Activated CD4-positive, alpha-beta T cell treated with anti-CD3 and anti-CD28 coated beads, Interleukin-2, amount 50 U/mL, for 24 hours (primary cell): Measurements from ENCODE around the gene PRSS57.
A peak's percentile ranks its signal among the peaks of the same experiment; 100 is the strongest.
"Not testable (repeated sequence)": the region's sequence is repeated elsewhere in the genome, so short reads cannot be mapped to it uniquely, and the experiment has no call there.

ENCODE experiments used
- DNase-seq, 2 donors: peaks; one replicate each; pipeline ENCODE4 v3.0.0-alpha.2; 2020; ENCODE audit warnings: low read depth in 1 of 2, low spot score in 1 of 2

PRSS57 gene

DNA sequence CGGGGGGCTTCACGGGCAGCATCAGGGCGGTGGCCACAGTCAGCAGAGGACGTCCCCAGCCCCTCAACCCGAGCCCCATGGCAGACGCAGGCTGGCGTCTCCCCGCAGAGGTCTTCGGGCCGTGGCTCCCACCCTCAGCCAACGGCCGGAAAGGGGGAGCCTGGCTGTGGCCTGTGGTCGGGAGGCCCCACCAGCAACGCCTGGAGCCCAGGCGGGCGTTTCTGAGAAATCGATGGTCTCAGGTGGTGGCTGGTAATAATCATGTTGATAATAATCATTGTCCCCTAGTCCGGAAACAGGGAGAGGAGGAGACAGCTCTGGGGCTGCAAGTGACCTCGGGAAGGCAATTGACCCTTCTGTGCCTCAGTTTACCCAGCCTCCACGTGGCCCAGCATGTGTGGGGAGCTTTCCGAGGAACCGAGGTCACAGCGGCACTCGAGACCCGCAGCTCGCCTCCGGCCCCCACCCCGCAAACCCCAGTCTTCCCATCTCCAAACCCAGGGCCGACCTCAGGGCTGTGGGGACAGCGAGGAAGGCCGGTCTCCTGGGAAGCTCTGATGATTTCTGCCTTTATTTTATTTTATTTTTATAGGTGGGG lies at the start of gene PRSS57:
TSS of gene PRSS57 (minus strand) at position 101 of the 598 bp plus-strand sequence. CDS start at position 79, 22 bp downstream.
- DNase-seq: no peak

DNA sequence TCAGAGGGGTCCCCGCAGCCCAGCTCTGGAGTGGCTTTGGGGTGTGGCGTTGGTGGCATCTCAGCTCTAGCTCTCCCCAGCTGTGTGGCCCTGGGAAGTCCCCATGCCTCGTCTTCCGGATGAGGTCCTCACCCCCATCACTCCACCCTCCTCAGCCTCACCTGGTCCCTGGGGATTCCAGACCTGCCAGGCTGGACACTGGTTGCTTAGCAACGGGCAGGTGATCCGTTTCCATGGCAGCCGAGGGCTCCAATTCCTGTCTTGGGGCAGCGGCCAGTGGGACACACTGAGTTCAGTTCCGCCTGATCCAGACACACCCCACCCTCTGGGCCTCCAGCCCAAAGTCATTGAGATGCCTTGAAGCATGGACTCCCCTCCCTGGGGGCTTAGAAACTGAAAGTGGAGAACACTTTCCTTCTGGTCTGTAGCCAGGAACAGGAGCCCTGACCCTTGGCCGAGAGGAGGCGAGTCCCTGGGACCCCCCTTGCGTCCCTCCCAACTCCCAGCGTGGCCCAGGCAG lies 48.0 kb upstream of the PRSS57 start:
- no peak for DNase-seq

DNA sequence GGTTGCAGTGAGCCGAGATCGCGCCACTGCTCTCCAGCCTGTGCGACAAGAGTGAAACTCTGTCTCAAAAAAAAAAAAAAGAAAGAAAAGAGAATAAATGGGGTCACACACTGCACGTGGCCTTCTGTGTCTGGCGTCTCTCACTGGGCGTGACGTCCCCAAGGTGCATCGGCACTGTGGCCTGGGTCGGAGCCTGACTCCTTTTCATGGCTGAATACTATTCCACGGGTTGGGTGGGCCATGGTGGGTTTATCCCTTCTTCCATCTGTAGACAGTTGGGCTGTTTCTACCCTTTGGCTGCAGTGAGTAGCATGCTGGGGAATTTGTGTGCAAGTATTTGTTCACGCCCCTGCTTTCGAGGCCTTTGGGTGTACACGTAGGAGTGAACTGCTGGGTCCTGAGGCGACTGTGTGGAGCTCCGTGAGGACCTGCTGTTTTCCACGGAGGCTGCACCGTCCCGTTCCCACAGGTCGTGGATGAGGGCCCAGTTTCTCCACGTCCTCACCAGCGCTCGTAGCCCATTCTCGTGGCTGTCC lies 47.4 kb upstream of the PRSS57 start:
- DNase-seq: no peak

DNA sequence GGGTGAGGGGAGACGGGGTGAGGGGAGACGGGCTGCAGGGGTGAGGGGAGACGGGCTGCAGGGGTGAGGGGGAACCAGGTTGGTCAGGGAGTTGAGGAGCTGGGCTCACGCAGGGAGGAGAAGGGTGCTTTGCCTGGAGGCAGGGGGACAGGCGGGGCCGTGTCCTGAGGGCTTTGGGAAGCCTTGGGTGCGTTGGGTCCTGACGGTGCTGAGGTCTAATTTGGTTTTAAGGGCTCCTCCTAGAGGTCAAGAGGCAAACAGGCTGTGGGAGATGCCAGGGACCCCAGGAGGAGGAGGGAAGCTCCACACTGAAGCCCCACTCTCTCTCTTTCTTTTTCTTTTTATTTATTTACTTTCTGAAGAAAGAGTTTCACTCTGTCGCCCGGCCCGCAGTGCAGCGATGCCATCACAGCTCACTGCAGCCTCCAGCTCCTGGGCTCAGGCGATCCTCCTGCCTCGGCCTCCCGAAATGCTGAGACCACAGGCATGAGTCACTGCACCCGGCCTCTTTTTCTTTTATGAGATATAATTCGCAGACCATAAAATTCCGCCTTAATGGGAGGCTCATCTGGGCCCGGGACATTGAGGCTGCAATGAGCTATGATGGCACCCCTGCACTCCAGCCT lies 46.4 kb upstream of the PRSS57 start:
- DNase-seq: no peak

DNA sequence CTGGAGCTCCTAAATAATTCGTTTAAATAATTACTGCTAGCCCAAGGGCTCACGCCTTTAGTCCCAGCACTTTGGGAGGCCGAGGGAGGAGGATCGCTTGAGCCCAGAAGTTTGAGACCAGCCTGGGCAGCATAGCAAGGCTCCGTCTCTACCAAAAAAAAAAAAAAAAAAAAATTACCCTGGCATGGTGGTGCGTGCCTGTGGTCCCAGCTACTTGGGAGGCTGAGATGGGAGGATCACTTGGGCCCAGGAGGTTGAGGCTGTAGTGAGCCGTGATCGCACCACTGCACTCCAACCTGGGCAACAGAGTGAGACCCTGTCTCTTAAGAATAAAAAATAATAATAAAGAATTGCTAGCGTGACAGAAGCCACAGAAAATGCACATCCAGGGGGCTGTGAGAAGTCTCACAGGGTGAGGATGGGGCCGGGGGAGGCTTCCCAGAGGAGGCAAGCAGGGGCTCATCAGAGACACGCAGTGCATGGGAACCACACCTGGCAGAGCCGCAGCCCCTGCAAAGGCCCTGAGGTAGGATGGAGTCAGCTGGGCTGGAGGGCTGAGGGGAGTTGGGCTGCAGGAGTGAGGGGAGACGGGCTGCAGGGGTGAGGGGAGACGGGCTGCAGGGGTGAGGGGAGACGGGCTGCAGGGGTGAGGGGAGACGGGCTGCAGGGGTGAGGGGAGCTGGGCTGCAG lies 45.7 kb upstream of the PRSS57 start:
- not testable (repeated sequence) for DNase-seq

DNA sequence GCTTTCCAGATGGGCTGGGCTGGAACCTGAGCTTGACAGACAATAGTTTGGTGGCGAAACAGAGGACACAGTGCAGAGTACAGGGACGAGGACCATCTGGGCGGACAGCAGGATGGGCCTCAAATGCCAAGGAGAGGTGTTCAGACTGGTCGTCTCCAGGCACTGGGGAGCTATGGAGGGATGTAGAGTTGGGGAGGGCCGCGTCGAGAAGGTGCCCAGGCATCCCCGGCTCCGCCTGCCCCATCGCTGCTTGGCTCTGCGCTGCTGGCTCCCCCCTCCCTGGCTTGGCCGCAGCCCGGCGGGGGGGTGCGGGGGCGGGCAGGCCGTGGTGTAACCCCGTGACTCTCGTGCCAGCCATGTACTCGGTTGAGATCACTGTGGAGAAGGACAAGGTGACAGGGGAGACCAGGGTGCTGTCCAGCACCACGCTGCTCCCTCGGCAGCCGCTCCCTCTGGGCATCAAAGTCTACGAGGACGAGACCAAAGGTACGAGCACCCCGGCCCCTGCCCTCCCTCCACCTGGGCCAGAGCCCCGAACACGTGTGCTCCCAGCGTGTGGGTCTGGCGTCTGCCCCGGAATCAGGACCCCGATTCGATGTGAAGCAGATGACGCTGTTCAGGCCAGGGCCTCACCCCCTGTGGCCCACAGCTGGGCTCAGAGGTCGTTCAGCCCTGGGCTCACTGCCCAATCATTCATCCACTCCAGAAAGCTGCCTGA lies 44.9 kb upstream of the PRSS57 start:
- DNase-seq: no peak

DNA sequence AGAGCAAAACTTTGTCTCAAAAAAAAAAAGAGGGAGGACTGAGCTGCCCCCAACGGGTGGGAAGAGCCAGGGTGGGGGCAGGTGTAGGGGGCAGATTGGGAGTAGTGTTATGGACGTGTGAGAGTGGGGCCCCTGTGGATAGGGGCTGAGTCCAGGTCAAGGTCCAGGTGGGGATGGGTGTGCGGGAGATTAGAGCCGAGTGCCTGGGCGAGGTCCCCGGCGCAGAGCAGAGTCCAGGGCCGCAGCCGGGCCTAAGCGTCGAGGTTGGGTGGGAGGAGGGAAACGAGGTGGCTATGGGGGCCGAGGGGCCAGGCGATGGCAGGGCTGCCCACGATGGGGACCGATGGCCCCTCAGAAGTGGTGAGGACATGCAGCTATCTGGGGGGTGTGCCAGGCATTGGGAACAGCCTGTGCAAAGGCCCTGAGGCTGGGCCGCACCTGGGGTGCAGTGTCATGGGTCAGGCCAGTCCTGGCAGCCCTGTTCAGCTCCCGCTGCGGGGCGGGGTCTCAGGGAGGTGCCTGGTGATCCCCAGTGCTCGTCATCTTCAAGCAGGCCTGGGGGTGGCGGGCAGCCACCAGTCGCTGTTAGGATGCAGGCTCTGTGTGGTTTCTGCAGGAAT lies 43.4 kb upstream of the PRSS57 start:
- DNase-seq: no peak

DNA sequence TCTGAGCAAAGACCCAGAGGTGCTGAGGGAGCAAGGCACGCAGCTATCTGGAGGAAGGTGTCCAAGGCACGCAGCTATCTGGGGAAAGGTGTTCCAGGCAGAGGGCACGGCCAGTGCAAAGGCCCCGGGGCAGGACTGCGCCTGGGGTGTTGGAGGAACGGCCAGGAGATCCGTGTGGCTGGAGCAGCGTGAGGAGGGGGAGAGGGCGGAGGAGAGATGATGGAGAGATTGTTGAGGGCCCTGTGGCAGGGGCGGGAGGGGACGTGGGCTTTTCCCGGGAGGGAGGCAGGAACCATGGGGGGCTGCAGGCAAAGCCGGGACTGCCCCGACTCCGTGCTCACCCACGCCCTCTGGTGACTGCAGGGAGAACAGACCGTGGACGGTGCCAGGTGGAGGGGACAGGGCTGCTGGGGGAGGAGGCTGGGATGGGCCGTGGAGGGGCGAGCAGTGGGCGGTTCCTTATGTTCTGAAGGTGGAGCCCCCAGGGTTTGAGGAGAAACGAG lies 42.4 kb upstream of the PRSS57 start:
- peak; percentile 28 to 51 for DNase-seq

DNA sequence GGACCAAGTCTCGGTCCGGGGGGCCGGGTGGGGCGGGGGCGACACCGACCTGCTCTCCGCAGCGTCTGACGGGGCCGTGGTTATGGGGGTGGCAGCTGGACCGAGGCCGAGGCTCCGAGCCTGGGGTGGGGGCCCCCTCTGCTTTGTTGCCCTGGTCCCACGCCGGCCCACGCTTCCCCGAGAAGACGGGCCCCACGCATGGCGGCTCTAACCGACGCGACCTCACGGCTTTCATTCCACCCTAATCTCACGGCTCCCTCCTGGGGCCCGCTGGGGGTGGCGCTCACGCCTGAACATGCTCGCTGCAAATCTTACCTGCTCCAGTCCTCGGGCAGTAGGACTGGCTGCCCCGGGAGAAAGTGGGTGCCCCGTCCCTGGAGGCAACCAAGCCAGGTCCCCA lies 40.9 kb upstream of the PRSS57 start:
- no peak for DNase-seq

DNA sequence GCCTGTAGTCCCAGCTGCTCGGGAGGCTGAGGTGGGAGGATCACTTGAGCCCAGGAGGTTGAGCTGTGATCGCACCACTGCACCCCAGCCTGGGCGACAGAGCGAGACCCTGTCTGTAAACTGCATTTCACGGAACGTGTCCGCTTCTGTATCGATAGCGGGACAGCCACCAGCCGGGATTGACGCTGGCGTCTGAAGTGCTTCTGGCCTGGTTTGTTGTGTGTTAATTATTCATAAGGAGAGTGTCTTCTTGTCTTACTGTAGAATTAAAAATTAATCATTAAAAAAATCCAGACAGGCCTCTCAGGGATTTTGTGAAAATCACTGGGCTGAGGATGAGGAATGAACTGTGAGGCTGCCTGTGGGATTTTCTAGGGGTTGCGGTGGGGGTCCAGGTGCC lies 39.5 kb upstream of the PRSS57 start:
- no peak for DNase-seq

DNA sequence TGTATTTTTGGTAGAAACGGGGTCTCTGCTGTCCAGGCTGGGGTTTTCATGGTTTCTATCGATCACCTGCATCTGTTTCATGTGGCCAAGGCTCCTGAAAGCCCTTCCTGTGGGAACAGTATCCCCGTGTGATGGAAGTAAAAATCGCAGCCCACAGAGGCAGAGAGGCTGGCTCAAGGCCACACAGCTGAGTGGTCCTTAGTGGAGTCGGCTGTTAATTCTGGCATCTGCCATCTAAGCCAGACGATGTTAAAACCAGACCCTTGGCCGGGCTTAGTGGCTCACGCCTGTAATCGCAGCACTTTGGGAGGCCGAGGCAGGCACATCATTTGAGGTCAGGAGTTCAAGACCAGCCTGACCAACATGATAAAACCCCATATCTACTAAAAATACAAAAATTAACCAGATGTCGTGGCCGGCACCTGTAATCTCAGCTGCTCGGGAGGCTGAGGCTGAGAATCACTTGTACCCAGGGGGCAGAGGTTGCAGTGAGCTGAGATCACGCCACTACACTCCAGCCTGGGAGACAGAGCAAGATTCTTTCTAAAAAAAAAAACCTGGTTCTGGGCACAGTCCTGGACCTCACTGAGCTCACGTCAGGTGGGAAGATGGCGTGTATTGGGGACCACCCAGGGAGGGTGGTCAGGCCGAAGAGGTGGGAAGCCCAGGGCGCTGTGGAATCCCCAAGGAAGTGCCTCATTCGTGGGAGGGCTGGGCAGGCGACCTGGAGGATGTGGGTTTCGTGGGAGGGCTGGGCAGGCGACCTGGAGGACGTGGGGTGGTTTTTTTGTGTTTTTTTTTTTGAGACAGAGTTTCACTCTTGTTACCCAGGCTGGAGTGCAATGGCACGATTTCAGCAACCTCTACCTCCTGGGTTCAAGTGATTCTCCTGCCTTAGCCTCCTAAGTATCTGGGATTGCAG lies 37.2 kb upstream of the PRSS57 start:
- no peak for DNase-seq

DNA sequence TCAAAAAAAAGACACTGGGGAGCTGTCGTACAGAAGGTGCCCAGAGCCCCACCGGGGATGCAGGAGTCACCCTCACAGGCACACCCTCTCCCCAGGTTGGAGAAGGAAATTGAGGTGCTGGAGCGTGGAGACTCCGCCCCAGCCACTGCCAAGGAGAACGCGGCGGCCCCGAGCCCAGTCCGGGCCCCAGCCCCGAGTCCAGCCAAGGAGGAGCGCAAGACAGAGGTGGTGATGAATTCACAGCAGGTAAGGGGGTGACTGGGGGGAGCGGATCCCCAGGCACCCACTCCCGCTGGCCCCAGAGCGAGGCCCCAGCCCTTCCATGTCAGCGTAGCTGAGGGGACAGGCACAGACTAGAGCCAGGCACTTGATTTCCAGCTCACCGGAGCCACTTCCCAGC lies 35.7 kb upstream of the PRSS57 start:
- no peak for DNase-seq

DNA sequence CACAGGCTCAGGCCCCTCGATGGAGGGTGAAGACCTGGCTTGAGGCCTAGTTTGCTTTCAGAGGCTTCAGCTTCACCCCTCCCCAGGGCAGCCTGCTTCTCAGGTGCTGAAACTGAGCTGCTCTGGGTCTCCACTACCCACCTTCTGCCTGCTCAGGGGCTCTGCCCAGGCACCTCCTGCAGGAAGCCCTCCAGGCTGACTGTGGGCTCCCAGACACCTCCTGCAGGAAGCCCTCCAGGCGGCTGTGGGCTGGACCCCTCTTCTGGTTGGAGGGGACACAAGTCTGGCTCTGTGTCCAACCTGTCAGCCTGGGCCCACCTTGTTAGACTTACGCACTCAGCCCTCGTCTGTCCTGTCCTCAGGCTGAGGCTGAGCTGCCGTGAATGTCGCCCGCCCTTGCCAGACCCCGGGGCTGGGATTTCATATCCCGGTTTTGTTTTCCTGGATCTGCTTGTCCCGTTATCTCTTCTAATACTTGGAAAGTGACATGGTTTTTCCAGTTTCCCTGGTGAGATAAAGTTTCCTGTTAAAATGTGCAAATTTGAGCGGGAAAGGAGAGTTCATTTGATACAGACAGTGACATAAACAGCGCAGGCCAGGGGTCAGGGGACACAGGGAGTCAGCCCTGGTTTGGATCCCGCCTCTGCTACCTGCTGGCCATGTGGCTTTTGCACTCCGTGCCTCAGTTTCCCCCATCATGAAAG lies 34.9 kb upstream of the PRSS57 start:
- DNase-seq: no peak

DNA sequence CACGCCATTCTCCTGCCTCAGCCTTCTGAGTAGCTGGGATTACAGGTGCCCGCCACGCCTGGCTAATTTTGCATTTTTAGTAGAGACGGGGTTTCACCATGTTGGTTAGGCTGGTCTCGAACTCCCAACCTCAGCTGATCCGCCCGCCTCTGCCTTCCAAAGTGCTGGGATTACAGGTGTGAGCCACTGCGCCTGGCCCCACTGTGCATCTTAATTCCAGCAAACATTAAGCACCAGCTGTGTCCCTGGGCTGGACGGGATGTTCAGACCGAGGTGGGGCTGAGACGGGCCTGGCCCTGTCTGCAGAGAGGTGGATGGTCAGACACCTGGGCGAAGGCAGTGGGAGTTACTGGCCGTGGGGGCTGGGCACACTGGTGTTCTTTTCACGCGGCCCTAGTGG lies 34.3 kb upstream of the PRSS57 start:
- DNase-seq: not testable (repeated sequence)

DNA sequence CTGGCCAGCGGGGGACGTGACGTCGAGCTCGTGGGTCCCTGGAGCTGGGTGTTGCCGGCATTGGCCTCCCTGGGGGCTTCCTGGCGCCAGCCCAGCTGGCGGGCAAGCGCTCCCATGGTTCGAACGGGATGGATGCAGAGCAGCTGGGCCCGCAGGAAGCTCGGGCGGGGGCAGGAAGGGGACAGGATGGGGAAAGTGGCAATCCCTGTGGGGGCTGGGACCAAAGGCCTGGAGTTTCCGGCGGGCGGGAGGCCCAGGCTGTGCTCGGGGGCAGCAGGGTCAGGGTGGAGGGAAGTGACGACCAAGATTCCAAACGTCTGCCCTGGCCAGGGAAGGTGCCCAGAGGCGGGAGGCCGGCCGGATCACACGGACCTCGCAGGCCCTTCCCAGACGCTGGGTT lies 32.8 kb upstream of the PRSS57 start:
- DNase-seq: no peak

DNA sequence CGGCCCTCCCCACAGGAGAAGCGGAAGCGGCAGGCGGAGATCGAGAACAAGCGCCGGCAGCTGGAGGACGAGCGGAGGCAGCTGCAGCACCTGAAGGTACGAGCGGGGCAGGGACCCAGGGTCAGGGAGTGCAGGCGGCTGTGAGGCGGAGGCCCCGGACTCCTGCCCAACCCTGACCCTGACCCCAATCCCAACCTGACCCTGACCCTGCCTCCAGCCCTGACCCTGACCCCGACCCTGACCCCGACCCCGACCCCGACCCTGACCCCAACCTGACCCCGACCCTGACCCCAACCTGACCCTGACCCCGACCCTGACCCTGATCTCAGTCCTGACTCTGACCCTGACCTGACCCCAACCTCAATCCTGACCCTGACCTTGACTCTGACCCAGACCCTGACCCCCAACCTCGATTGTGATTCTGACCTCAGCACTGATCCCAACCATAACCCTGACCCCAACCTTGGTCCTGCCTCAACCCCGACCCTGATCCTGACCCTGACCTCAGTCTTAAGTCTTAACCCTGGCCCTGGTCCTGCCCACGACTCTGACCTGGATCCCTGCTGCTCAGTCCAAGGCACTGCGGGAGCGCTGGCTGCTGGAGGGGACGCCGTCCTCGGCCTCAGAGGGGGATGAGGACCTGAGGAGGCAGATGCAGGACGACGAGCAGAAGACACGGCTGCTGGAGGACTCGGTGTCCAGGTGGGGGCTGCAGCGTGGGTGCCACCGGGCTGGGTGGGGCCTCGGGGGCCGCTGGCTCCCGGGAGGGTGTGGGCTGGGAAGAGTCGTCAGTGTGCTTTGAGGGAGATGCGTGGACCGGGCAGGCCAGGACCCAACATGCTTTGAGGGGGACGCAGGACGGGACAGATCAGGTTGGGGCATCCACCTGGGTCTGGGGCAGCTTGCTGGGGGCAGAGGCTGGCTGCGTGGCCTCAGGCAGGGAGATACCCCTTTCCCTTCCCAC lies 32.0 kb upstream of the PRSS57 start:
- no peak for DNase-seq

DNA sequence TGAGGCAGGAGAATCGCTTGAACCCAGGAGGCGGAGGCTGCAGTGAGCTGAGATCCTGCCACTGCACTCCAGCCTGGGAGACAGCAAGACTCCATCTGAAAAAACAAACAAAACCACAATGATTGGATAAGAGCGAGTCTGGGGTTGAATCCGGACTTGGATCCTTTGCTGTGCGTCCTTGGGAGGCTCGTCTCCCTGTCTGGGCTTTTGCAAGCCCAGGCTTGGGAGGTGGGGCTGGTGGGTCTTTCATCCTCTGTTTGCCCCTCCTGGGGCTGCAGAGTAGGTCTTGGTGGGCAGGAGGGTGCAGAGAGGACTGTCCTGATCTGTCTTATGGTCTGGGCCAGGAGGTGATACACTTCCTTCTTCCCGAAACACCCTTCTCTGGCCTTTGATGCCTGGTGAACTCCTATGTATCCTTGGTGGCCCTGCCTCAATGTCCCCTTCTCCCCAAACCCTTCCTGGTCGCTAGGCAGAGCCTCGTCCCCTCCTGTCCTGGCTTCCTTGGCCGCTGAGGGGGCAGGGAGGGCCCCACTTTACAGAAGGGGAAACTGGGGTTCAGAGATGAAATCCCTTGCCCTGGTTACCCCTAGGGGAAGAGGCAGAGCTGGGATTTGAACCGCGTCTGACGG lies 30.3 kb upstream of the PRSS57 start:
- DNase-seq: no peak

DNA sequence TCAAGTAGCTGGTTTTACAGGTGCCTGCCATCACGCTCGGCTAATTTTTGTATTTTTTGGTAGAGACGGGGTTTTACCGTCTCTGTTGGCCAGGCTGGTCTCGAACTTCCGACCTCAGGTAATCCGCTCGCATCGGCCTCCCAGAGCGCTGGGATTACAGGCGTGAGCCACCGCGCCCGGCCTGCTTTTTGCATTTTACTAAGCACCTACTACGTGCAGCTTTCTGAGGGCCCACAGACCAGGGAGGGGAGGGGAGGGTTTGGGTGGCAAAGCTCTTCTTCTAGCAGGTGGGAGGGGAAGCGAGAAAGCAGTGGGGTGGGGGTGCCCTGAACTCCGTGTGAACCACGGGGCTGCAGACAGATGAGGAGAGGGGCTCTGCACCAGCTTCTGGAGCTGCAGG lies 28.5 kb upstream of the PRSS57 start:
- no peak for DNase-seq
